HFF-Myc (cell line): ENCODE measurements around the gene DCTN4.

ENCODE experiments used
- DNase-seq: peaks from one replicate; pipeline ENCODE4 v3.0.0-alpha.2; 2011; ENCODE audit warnings: low read depth; ENCODE audit errors: extremely low read depth
- H3K4me3 ChIP-seq: replicated peaks from 2 replicates; pipeline ENCODE4 v1.5.1; 2011; ENCODE audit warnings: low read depth, mild to moderate bottlenecking, control low read depth, low read length
- CTCF ChIP-seq: IDR thresholded peaks from 2 replicates; pipeline ENCODE4 v1.5.1; 2012; ENCODE audit warnings: mild to moderate bottlenecking, low read depth, low read length, control low read depth; ENCODE audit errors: missing control alignments

DCTN4 gene

GRCh38 chr5:150710165-150710564 is 48.7 kb downstream of the DCTN4 start:
- H3K4me3 ChIP-seq = no peak overlapping the region
- no peak for DNase-seq
- TF ChIP-seq CTCF = no peak

- H3K4me3 ChIP-seq = no peak overlapping the region
- TF ChIP-seq CTCF = no peak
- no peak for DNase-seq
These were observed 51.9 kb downstream of the DCTN4 start for GRCh38 chr5:150706776-150707390.

- no peak for TF ChIP-seq CTCF
- no peak overlapping the region for H3K4me3 ChIP-seq
These were observed 55.1 kb downstream of the DCTN4 start for GRCh38 chr5:150703762-150704161.

DNA sequence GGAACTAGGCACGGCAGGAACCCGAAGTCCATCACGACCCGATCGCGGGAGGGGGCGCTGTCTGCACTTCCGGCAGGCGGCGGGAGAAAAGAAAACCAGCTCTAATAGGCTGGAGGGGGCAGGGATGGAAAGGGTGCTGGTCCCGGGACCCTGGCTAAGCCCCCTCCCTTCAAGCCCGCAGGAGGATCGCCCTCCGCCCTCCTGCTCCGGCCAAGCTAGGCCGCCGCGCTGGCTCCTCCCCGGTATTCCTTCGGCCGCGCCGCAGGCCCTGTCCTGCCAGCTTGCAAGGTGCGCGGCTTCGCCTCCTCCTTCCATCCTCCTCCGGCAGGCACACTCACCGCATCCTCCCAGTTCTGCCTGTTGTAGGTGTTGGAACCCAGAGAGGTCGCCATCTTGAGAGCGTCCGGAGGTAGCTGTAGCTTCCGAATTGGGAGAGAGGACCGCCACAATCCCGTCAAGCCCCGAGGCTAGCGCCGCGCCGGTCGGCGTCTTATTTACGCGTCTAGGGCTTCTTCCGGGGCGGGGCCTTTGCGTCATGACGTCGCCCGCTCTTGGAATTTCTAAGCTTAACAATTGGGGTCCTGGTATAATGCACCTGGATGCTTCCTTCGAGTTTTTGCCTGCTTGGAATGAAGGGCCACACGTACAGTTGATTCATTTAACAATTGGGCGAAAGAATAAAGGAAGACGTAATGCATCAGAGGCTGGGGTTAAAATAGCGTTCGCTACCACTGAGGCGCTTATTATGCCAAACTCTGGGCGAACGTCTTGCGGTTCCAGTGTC is 58.0 kb downstream of the DCTN4 start, which contains the start of gene RBM22:
RBM22 (minus strand) TSS at position 469 of the 784 bp plus-strand sequence; CDS start at position 392, 77 bp downstream.
- H3K4me3 ChIP-seq = peak within 1 kb of the TSS; percentile 92
- DNase-seq = peak; percentile 59
- TF ChIP-seq CTCF = peak; percentile 54

More at GRCh38 chr5:150703762-150704161, 55.1 kb downstream of the DCTN4 start:
- no peak for DNase-seq

GRCh38 chr5:150700246-150700593 is 58.6 kb downstream of the DCTN4 start:
- no peak for TF ChIP-seq CTCF
- peak overlapping the region; percentile 92 for H3K4me3 ChIP-seq
- DNase-seq = no peak

DNA sequence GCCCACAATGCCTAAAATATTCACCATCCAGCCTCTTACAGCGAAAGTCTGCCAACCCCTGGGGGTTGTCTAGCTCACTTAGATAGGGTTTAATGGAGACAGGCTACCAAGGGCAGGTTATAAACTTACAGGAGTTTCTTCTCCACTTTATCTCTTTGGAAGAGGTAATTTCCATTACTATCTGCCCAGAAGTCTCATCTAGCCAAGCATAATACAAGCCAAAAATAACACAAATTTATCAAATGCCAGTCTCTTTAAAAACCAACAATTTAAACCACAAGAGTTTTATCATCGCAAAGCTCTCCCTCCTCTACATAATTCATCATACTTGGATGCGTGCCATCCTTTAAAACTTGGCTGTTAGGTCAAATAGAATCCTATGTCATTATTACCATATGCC is 64.2 kb downstream of the DCTN4 start:
- no peak for TF ChIP-seq CTCF
- no peak overlapping the region for H3K4me3 ChIP-seq
- no peak for DNase-seq
